DOHH2 (cell line): ENCODE results near the gene STK36.

Experiments
- CTCF ChIP-seq: fragments of 200-600 bp; sonication (generic); IDR thresholded peaks from one replicate; pipeline ENCODE4 v1.5.1; 2014; ENCODE audit warnings: antibody characterized with exemption, mild to moderate bottlenecking, low read depth, low read length; ENCODE audit not compliant: poor library complexity, severe bottlenecking
- EZH2phosphoT487 ChIP-seq: fragments of 200-600 bp; sonication (generic); IDR thresholded peaks from 2 replicates; pipeline ENCODE4 v1.6.1; 2017; ENCODE audit warnings: borderline replicate concordance, mild to moderate bottlenecking, antibody characterized with exemption, low read length, moderate library complexity, mixed read lengths

GRCh38 chr2:218642786-218643185 is 29.1 kb upstream of the STK36 start:
- TF ChIP-seq CTCF (no peak), EZH2phosphoT487 (no peak)
